ENCODE data around the gene NOX4.

NOX4 gene

DNA sequence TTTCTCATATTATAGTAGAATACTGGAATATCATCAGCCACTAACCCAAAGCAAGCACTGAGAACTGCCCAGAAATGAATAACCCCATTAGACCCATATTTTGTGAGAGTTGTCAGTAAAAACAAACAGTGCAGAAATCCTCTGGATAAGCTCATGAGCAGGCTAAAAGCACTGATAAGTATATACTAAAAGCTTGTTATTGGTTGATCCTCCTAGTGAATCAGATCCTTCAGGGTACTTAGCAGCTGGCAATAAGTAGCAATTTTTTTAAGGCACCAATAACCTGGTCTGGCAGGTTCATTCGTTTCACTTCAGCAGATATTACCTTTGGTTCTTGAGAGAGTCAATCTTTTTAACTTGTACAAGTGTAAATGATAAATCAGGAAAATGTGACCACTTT lies 1.2 kb downstream of the NOX4 start:
- H3K27me3 ChIP-seq: peaks cover 22% of the 10 kb centered on the region
- TF ChIP-seq, protein P1, sequence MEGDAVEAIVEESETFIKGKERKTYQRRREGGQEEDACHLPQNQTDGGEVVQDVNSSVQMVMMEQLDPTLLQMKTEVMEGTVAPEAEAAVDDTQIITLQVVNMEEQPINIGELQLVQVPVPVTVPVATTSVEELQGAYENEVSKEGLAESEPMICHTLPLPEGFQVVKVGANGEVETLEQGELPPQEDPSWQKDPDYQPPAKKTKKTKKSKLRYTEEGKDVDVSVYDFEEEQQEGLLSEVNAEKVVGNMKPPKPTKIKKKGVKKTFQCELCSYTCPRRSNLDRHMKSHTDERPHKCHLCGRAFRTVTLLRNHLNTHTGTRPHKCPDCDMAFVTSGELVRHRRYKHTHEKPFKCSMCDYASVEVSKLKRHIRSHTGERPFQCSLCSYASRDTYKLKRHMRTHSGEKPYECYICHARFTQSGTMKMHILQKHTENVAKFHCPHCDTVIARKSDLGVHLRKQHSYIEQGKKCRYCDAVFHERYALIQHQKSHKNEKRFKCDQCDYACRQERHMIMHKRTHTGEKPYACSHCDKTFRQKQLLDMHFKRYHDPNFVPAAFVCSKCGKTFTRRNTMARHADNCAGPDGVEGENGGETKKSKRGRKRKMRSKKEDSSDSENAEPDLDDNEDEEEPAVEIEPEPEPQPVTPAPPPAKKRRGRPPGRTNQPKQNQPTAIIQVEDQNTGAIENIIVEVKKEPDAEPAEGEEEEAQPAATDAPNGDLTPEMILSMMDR (IDR thresholded peaks at IDR 0.05; ENCODE audit: low read depth, low read length): no peak
- no peaks in the 10 kb centered on the region for H3K36me3 ChIP-seq
- no peak overlapping the region for H3K4me3 ChIP-seq (ENCODE audit: low read depth, low read length)
- no peaks in the 10 kb centered on the region for H3K4me1 ChIP-seq
- no peak for DNase-seq
- H3K9me3 ChIP-seq: no peaks in the 10 kb centered on the region

DNA sequence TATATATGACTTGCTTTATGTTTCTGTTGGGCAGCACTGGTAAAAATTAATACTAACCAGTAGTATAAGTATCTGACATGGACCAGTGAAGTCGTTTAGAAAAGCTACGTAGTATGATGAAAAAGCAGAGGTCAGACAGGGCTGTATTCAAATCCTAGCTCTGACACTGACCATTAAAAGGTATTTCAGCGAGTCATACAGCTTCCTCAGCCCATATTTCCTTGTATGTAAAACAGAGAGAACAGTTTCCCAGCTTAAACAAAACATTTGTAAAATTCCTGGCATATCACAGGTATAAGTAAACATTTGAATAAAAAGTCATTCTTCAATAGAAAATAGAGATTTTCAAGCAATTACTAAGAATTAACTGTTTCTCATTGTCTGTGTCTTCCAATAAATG lies 4.2 kb downstream of the NOX4 start:
- no peak for DNase-seq
- H3K9me3 ChIP-seq: no peaks in the 10 kb centered on the region
- no peak overlapping the region for H3K4me3 ChIP-seq (ENCODE audit: low read depth, low read length)
- TF ChIP-seq, protein P1 (IDR thresholded peaks at IDR 0.05; ENCODE audit: low read depth, low read length): no peak
- H3K4me1 ChIP-seq: no peaks in the 10 kb centered on the region
- no peaks in the 10 kb centered on the region for H3K36me3 ChIP-seq
- peaks cover 22% of the 10 kb centered on the region for H3K27me3 ChIP-seq

DNA sequence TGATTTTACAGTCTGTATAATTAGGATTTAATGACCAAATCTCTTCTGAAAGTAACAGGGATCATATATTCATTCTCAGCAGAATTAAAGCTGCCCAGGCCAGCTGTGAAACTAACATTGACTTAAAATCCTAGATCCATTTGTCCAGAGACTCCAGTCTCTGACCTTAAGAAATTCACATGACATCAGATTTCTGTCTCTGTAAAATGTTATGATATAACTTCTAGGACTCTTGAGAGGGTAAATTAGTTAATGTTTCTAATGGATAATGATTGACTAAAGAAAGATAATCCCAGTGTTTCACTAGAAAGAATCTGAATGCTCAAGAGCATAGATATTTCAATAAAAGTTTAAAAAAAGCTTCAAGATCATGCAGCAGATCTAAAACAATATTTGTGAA lies 6.3 kb downstream of the NOX4 start:
- H3K4me3 ChIP-seq (ENCODE audit: low read depth, low read length): no peak overlapping the region
- H3K4me1 ChIP-seq: no peaks in the 10 kb centered on the region
- DNase-seq: no peak
- H3K36me3 ChIP-seq: no peaks in the 10 kb centered on the region
- peaks cover 2% of the 10 kb centered on the region for H3K27me3 ChIP-seq
- TF ChIP-seq, protein P1 (IDR thresholded peaks at IDR 0.05; ENCODE audit: low read depth, low read length): no peak
- H3K9me3 ChIP-seq: no peaks in the 10 kb centered on the region

DNA sequence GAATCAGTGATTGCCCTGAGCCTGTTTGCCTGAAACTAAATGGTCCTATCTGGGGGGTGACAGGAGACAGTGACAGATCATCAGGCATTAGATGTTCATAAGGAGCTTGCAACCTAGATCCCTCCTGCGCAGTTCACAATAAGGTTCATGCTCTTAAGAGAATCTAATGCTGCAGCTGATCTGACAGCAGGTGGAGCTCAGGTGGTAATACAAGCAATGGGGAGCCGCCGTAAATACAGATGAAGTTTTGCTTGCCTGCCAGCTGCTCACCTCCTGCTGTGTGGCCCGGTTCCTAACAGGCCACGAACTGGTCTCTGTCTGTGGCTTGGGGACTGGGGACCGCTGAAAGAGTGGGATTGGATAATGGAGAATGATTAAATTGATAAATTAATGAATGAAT lies 14.0 kb downstream of the NOX4 start:
- DNase-seq: no peak
- Histone ChIP-seq H3K27me3 (no peaks in the 10 kb centered on the region), H3K4me3 (ENCODE audit: low read depth, low read length) (no peak overlapping the region), H3K9me3 (no peaks in the 10 kb centered on the region), H3K4me1 (no peaks in the 10 kb centered on the region), H3K36me3 (no peaks in the 10 kb centered on the region)
- TF ChIP-seq, protein P1 (IDR thresholded peaks at IDR 0.05; ENCODE audit: low read depth, low read length): no peak

DNA sequence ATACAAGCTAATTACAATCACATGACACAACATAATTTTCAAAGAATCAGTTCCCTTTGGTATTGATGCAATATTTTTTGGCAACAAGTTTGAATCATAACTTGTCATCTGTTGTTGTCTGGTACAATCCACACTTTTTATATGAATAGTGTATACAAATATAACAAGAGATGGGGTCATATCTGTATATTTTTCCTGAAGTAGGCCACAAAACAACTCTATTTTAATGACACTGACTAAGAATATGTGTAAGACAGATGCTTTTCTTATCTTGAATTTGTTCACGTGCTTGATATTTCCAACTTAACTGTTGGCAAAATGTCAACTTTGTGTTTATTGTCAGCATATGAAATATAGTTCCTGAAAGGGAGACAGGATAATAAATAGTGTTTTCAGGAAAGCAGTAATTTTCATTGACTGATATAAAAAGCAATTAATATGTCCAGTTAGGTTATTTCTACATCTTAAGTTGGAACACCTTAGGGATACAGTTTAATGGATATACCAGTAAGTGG lies 27.9 kb downstream of the NOX4 start:
- no peak for DNase-seq
- TF ChIP-seq, protein P1 (IDR thresholded peaks at IDR 0.05; ENCODE audit: low read depth, low read length): no peak
- no peak overlapping the region for H3K4me3 ChIP-seq (ENCODE audit: low read depth, low read length)
- H3K27me3 ChIP-seq: no peaks in the 10 kb centered on the region
- H3K4me1 ChIP-seq: no peaks in the 10 kb centered on the region
- H3K9me3 ChIP-seq: no peaks in the 10 kb centered on the region
- no peaks in the 10 kb centered on the region for H3K36me3 ChIP-seq

DNA sequence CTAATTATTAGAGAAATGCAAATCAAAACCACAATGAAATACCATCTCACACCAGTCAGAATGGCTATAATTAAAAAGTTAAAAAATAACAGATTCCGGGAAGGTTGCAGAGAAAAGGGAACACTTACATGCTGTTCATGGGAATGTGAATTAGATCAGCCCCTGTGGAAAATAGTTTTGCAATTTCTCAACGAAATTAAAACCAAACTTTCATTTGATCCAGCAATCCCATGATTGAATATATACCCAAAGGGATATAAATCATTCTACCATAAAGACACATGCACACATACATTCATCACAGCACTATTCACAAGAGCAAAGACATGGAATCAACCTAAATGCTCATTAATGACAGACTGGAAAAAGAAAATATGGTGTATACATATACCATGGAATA lies 32.5 kb downstream of the NOX4 start:
- TF ChIP-seq, protein P1 (IDR thresholded peaks at IDR 0.05; ENCODE audit: low read depth, low read length): no peak
- Histone ChIP-seq H3K9me3 (no peaks in the 10 kb centered on the region; the same call in 1 of the 2 replicates), H3K4me3 (ENCODE audit: low read depth, low read length) (no peak overlapping the region), H3K4me1 (no peaks in the 10 kb centered on the region), H3K36me3 (no peaks in the 10 kb centered on the region), H3K27me3 (no peaks in the 10 kb centered on the region)
- no peak for DNase-seq

Measured in BE2C (cell line).